GM18867 (cell line): ENCODE results near the gene SH3GLB2.

Source experiments
- ATAC-seq: cut with Tn5 transposase; IDR thresholded peaks from one replicate; pipeline ENCODE4 v1.9.1; 2021; ENCODE audit warnings: mild to moderate bottlenecking, moderate library complexity; ENCODE audit not compliant: unreplicated experiment

Gene SH3GLB2

DNA sequence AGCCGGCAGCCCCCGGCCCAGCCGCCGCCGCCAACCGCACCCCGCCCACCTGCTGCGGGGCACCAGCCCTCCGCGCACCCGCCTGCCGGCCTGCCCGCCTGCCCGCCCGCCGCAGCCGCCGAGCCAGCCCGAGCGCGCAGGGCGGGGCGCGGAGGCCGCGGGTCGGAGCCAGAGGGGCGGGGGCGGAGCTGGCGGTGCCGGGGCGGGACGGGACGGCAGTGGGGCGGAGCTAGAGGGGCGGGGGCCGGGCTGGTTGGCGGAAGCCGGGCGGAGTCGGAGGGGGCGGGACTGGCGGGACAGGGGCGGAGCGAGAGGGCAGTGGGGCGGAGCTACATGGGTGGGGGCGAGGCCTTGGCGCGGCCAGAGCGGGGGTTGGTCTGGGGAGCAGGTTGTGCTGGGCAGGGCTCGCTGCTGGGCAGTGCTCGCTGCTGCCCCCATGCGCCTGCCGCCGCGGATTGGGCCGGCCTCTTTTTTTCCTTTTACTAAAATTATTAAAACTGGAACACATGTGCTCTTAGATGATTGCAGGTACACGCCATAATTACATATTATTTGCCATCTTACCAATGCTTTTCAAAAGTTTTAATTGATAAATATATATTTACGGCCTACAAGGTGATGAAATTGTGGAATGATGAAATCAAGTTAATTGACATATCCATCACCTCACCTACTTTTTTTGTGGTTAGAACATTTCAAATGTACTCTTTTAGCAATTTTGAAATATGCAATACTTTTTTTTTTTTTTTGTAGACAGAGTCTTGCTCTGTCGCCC is at the start of gene SH3GLB2:
SH3GLB2 (minus strand) TSS at position 140 of the 775 bp plus-strand sequence. CDS start 177 bp downstream, outside the sequence.
- ATAC-seq: peak; percentile 72

DNA sequence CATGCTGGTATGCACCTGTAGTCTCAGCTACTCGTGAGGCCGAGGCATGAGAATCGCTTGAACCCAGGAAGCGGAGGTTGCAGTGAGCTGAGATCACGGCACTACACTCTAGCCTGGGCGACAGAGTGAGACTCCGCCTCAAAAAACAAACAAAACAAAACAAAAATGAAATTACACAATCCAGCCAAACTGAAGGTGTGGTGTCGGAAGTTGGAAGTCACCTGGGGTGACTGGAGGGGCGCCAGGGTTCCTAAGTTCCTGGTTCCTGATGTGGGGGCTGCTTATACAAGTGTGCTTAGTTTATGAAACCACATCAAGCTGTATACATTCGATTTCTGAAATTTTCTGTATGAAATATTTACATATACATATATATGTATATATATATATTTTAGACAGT is 49.1 kb upstream of the SH3GLB2 start:
- no peak for ATAC-seq

DNA sequence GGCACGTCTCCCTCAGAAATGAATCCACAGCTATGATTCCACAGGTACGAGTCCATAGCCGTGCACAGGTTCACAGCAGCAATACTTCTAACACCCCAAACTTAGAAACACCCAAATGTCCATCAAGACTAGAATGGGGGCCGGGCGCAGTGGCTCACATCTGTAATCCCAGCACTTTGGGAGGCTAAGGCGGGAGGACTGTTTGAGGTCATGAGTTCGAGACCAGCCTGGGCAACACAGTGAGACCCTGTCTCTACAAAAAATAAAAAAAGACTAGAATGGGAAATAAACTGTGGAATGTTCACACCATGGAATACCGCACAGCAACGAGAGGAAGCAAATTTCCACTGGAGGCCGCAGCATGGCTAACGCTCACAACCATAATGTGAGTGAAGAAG is 48.5 kb upstream of the SH3GLB2 start:
- ATAC-seq: no peak

DNA sequence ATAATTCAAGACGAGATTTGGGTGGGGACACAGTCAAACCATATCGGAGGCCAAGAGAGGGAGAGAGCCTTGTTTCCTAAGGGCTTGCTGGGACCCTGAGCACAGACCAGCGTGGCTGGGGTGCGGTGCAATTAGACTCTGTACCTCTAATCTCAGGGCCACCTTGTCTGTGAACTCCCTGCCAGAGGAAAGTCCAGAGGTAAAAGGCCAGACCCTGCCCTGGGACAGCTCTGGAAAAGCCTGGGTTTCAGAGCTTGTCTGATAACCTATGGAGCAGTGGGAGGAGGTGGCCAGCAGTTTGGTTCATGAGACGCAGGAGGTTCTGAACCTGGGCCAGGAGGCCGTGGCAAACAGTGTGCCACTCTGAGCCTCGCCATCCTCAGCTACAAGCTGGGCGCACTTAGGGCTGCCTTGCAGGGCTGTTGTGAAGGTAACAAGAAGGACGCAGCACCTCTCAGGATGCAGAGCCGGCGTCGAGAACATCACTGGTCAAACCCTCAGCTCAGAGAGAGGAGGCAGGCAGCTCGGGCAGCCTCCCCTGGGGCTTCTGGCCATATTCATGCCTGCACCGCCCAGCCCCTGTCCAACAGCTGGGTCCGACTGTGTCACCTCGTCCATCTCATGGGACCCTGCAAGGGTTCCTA is 48.0 kb upstream of the SH3GLB2 start:
- no peak for ATAC-seq

DNA sequence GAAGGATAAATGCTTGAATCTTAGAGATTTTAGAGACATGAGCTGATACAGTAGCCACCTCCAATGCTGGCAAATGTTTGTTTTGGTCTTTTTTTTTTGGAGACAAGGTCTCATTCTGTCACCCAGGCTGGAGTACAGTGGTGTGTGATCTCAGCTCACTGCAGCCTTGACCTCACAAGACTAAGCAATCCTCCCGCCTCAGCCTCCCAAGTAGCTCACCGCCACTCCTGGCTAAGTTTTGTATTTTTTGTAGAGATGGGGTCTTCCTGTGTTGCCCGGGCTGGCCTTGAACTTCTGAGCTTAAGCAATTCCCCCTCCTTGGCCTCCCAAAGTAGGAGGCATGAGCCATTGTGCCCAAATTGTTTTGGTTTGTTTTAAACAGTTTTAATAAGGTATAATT is 46.0 kb upstream of the SH3GLB2 start:
- no peak for ATAC-seq

DNA sequence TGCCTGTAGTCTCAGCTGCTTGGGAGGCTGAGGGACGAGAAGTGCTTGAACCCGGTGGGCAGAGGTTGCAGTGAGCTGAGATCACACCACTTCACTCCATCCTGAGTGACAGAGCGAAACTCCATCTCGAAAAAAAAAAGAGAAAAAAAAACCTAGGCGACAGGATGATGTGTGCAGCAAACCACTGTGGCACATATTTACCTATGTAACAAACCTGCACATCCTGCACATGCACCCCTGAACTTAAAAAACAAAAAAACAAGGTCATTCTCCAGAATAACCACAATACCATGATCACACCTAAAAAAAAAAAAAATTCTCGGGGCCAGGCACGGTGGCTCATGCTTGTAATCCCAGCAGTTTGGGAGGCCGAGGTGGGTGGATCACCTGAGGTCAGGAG is 45.3 kb upstream of the SH3GLB2 start:
- no peak for ATAC-seq

DNA sequence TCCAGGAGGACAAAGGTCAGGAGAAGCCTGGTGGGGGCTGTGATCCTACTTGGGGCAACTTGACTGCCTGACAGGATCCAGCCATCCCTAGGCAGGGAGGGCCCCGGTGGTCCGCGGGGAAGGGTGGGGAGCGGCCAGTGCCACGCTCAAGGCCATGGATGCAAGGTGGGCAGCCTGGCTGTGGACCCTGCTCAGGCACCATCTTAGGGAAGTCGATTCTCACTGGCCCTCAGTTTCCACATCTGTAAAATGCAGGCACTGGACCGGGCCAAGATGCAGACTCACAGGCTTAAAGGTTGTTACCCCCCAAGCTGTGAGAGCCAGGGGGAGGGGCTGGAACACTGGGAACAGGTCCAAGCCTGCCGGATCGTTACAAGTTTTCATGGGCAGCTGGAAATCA is 44.0 kb upstream of the SH3GLB2 start:
- no peak for ATAC-seq

DNA sequence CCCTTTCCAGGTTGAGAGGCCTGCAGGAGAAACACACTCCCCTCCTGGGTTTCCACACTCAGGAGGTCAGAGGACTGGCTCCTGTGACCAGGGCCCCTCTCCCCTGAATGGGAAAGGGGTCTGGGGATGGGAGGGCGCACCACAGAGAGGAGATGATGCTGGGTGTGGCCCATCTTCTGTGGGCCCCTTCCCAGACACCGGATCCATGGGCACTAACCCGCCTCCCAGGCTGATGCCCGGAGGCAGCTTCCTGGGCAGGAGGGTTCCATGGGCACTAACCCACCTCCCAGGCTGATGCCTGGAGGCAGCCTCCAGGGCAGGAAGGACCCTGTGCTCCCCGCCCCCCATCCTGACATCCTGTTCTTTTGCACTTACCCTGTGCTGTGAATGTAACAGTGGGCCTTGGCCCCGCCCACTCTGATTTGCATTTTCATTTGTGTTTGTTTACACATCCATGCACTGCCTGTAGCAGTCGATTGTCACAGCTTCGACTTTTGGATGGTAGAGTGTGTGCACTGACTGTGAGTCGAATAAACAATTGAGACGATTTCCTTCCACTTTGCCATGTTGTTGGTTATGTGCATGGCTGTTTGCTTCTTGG is 43.5 kb upstream of the SH3GLB2 start:
- ATAC-seq: no peak

DNA sequence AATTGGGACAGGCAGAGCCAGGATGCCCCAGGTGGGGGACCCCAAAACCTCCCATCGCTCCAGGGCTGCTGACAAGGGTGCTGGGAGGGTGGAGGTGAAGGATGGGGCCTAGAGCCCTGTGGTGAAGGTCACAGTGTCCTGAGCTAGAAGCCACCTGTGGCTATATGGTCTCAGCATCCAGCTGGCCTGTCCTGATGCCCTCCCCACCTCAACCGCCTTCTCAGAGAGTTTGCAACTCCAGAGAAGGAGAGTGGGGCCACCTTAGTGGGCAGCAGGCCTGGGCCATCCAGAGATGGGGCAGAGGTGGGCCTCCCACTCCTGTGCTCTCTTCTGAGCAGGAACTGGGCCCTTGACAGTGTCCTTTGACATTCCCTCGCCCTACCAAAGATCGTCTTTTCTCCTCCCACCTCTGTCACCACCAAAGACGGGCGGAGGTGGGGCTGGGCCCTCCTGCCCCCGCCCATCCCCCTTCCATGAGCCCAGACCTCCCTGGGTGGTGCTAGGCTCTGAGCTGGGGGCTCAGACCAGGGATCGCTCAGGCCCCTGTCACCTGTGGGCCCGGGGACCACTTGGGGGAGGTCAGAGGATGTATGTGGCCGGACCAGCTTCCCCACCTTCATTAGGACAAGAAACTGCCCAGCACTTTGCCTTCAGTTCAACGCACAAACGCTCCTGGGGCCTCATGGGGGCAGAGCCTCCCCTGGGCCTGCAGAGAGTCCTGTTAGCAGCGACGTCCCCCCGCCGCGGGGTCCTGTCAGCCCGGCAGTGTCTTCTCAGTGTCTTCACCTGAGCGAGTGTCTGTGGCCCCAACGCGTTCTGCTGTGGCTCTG is 42.8 kb upstream of the SH3GLB2 start:
- no peak for ATAC-seq

DNA sequence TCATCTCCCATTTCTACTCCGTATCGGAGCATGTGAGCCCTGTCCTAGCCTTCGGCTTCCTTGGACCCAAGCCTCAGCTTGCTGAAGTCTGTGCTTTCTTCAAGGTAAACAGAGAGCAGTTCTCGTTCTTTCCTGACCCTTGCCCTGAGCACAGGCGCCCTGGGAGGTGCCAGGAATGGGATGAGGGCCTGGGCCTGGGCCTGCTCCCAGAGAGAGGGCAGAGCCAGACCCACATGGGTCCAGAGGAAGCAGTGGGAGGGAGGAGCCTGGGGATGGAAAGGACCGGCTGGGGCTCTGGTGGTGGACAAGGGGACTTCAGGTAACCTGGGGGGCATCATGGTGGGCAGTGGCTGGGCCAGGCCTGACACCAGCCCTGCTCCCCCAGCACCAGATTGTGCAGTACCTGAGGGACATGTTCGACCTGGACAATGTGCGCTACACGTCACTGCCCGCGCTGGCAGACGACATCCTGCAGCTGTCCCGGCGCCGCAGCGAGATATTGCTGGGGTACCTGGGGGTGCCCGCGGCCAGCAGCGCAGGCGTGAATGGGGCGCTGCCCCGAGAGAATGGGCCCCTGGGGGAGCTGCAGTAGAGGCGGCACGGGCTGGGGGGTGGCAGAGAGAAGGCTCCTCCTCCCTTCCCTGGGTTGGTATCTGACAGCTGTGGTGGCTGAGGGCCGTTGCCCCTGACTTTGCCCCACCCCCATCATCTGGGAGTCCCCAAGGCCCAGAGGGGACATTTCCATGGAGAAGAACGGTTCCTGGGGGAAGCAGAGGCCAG is 41.9 kb upstream of the SH3GLB2 start:
- ATAC-seq: no peak

DNA sequence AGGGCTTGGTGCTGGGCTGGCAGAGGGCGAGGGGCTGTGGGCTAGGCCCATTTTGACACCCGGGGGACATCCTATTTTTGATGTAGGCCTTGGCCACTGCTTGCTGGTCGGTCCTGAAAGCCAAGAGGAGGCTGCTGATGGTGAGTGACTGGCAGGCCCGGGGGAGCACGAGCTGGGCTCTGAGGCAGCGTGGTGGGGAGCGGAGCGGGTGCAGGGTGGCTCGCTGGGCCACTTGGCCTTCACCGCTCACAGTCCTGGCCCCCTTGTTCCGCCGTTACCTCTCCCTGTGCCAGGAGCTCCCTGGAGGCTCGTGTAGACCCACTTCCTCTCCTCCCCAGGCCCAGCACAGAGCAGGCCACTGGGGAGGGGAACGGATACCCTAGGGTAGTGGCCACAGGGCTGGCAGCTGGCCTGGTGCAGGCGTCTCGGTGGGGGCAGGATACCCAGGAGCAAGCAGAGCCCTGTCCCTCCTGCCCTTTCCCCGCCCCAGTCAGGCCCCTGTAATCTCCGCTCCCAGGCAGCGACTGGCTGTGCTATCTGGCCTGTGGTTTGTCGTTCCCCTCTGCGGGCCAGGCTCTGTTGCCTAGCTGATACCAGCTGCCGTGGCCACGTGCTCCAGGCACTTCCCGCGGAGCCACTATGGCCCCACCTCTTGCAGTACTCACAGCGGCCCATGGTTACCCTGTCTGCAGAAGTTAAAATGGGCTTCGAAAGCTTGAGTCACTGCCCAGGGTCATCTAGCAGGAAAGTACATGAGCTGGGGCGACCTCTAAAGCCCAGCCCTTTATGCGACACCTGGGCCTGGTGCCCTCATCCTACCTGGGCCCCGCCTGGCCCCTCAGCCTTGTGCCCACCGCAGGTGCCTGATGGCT is 41.1 kb upstream of the SH3GLB2 start:
- no peak for ATAC-seq

DNA sequence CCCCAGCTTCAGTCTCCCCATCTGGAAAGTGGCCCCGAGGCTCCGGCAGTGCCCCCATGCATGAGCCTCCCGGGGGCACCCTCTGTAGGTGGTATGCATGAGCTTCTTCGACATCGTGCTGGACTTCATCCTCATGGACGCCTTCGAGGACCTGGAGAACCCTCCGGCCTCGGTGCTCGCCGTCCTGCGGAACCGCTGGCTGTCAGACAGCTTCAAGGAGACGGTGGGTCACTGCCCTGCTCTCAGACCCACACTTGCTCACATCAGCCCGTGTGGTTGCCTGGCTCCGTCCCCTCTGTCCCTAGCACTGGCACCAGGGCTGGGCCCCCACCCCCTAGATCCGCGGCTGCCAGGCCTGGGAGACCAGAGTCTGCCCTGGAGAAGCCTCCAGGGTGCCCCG is 40.0 kb upstream of the SH3GLB2 start:
- no peak for ATAC-seq

DNA sequence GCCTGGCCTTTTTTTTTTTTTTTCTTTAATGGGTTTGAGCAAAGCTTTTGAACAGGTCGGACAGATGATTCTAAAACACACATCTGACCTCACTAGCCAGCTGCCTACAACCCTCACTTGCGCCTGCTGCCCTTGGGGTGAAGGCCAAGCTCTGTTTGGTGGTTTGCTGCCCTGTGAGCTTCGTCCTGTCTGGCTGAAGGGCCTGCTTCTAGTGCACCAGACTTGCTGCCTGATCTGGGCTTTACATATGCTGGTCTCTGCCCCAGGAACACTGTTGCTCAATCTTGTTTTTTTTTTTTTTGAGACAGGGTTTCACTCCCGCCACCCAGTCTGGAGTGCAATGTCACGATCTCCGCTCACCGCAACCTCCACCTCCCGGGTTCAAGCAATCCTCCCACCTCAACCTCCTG is 36.4 kb upstream of the SH3GLB2 start:
- ATAC-seq: no peak

DNA sequence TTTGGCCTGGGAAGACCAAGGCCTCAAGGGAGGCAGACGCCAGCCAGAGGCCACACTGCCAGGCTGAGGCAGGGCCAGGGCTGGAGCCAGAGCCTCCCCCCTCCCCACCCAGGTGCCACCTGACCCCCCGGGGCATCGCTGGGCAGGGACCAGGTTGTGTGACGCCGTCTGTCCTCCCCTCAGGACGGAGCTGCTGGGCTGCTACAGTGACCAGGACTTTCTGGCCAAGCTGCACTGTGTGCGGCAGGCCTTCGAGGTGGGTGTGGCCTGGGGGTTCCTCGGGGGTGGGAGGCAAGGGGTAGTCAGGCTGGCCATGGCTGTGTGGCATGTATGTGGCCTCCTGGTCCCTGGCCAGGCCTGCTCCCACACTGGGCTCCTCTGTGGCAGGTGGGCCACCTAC is 34.9 kb upstream of the SH3GLB2 start:
- ATAC-seq: no peak

DNA sequence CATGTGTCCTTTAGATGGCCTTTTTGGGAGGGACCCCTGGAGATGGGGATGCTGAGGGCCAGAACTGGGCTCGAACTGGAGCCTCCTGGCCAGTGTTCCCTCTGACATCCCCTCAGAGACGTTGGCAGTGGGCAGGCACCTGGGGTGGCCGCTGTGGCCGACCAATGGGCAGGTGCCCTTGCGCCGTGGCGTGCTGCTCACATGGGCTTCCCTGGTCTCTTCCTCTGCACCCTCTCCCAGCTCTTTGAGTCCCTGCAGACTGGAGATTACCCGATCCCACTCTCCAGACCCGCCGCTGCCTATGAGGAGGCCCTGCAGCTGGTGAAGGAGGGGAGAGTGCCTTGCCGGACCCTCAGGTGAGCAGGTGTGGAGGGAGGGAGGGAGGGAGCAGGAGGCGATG is 32.9 kb upstream of the SH3GLB2 start:
- ATAC-seq: no peak

DNA sequence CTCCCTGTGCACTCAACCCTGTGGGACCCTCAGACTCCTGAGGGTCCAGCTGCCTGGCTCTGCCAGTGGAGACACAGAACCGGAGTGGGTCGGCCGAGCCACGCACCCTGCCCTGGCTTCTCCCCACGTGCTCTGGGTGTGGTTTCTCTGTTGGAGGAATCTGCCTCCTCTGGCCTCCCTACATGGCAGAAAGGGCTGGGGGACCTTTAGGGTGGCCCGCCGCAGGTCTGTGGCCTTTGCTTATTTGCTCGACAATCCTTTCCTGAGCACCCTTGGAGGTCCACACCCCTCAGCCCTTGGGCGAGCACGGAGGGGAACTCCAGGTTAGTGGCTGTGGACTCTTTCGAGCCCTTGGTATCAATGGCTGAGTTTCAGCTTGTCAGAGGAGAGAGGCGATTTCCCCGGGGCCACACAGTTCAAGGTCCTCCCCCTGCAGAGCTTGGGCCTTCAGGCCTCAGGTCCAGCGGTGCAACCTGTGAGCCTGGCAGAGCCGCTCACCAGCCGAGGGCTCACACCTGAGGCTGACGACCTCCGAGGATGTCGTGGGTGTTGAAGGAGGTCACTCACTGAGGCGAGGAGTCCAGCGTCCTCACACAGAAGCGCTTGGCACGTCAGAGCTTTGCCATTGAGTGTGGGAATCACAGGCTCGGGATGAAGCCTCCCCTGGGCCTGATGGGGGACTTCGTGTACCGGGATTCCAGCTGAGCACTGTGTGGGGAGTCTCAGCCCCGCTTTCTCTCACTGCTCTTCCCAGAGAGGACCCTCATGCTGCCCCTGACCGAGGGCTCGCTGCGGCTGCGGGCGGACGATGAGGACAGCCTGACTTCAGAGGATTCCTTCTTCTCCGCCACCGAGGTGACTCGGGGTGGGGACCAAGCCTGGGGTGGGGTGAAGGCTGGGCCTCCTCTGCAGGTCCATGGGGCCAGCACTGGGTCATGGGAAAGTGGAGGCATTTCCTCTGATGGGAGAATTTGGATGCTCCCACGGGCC is 32.0 kb upstream of the SH3GLB2 start:
- no peak for ATAC-seq

DNA sequence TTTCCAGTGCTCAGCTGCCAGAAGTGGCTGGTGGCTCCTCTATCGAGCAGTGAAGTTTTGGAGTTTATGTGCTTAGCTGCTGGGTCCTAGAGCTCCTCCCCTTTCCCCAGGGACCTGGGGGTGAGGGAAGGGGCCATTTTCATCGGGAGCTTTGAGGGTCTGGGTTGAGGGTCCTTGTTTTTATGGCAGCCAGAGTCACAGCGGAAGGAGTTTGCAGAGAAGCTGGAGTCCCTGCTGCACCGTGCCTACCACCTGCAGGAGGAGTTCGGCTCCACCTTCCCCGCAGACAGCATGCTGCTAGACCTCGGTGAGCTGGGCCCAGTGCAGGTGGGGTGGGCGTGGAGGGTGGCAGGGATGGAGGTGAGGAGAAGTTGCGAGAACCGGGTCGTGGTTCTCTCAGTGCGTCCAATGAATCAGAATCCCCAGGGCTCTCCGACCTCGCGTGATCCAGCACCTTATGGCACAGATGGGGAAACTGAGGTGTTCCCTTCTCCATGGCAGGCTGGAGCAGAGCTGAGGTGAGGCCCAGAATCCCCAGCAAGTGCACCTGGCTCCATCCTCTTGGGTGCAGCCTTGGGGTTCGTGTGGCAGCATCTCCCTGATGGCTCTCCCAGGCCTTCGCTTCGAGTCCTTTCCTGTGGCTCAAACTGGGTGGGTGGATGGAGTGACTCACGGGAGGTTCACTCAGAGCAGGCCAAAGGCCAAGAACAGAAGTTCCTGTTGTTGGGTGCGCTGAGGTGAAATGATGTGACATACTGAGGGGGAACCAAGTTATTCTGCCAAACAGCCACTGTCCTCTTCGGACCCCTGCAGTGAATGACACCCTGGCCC is 31.0 kb upstream of the SH3GLB2 start:
- no peak for ATAC-seq
